Pons (tissue), 1 donor: ENCODE data around the gene SOX5.

Experiments used
- DNase-seq: peaks from one replicate; pipeline ENCODE4 v3.0.0-alpha.2; 2016; ENCODE audit warnings: low spot score

The SOX5 gene

DNA sequence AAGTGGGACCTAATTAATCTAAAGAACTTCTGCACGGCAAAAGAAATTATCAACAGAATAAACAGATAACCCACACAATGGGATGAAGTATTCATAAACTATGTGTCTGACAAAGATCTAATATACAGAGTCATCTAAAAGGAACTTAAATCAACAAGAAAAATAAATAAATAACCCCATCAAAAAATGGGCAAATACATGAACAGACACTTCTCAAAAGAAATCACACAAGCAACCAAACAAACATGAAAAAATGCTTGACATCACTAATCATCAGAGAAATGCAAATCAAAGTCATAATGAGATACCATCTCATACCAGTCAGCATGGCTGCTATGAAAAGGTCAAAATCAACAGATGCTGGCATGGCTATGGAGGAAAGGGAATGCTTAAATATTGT is 466.9 kb downstream of the SOX5 start:
- no peak for DNase-seq
